Left lung (tissue), 14 donors: ENCODE results near the gene GPR75. TPM values are rescaled to one million over a fixed set of nuclear protein-coding genes. Genes with fewer than 3 reads are reported as not detected.

Experiments
- ATAC-seq: fragments of 200-7000 bp; cut with Tn5 transposase; one replicate; pipeline ENCODE4 v1.9.1; 2020; ENCODE audit warnings: moderate library complexity
- DNase-seq, 4 donors: peaks; one replicate each; pipeline ENCODE4 v3.0.0-alpha.2; 2013 to 2020
- H3K27ac ChIP-seq, 2 donors: fragments of 200-600 bp; sonication (generic) in 1 of 2; one replicate each; pipeline versions ENCODE4 v1.5.0 to v1.8.0; 2020 to 2021
- H3K27me3 ChIP-seq, 2 donors: fragments of 200-600 bp; sonication (generic) in 1 of 2; one replicate each; pipeline versions ENCODE4 v1.5.0 to v1.8.0; 2020 to 2021
- H3K36me3 ChIP-seq, 2 donors: fragments of 200-600 bp; sonication (generic) in 1 of 2; one replicate each; pipeline versions ENCODE4 v1.5.0 to v1.8.0; 2020 to 2021
- H3K4me1 ChIP-seq, 2 donors: fragments of 200-600 bp; one replicate each; pipeline ENCODE4 v1.8.0; 2021
- H3K4me3 ChIP-seq, 2 donors: fragments of 200-600 bp; sonication (generic) in 1 of 2; one replicate each; pipeline versions ENCODE4 v1.5.0 to v1.8.0; 2020 to 2021; ENCODE audit warnings: mild to moderate bottlenecking in 1 of 2
- H3K9me3 ChIP-seq, 2 donors: fragments of 200-600 bp; sonication (generic) in 1 of 2; one replicate each; pipeline versions ENCODE4 v1.5.0 to v1.8.0; 2020 to 2021
- CTCF ChIP-seq, 2 donors: fragments of 200-600 bp; sonication (generic) in 1 of 2; IDR thresholded peaks; one replicate each; pipeline versions ENCODE4 v1.5.0 to v1.8.0; 2021; ENCODE audit warnings: antibody characterized with exemption in 2 of 2
- intact Hi-C, 2 donors: fragments of 100-400 bp; cut with DNase I; formaldehyde crosslinking; loops; one replicate each; pipeline versions ENCODE4 v1.11.2 to v1.14.2; 2022
- long read RNA-seq, 12 donors: library from polyadenylated mRNA in 2 of 12; unstranded in 2 of 12; transcript quantifications; one replicate each; pipeline ENCODE4 v2.0.0 and lab custom pipeline, GENCODE V29; 2019 to 2026
- polyA plus RNA-seq, 6 donors: library from polyadenylated mRNA; unstranded; fragments of 120-200 nt; gene quantifications; one replicate each; pipeline ENCODE4 v1.2.1, GENCODE V29; 2013; ENCODE audit not compliant: insufficient read length in 6 of 6
- total RNA-seq, 2 donors: library from RNA; stranded (reverse); fragmentation: NEBNext Ultra II Directional; extraction: Animal tissue kit (Norgen Biotek cat#: 25700); gene quantifications; one replicate each; pipeline ENCODE4 v1.2.1, GENCODE V29; 2021
- donor health status: DM: no; HTN: yes; CAD: no.
- donor health status: DM: no; HTN: no; CAD: no.

Gene GPR75
- 1 to 10 TPM; 1.3 to 3.0 TPM for total RNA-seq
- polyA plus RNA-seq: 1 to 10 TPM; 3.3 to 4.7 (median 4.2) TPM
- long read RNA-seq, donor 1, partial matches to known transcripts: 0 of 1 reads
- long read RNA-seq, donor 1, other reads (novel, unspliced or antisense): 0 of 1 reads
- long read RNA-seq, donor 2: 0 reads
- long read RNA-seq, donor 3, partial matches to known transcripts: 0 of 1 reads
- long read RNA-seq, donor 3, other reads (novel, unspliced or antisense): 0 of 1 reads
- long read RNA-seq, donor 4: 0 reads
- long read RNA-seq, donor 5: 0 reads
- long read RNA-seq, donor 6: 0 reads
- long read RNA-seq, donor 7: 0 reads
- long read RNA-seq, donor 8, partial matches to known transcripts: 0 of 1 reads
- long read RNA-seq, donor 8, other reads (novel, unspliced or antisense): 0 of 1 reads
- long read RNA-seq, donor 9: 0 reads
- long read RNA-seq, donor 10: 0 reads
- long read RNA-seq, donor 11, transcript GPR75-201 (2 exons, 2,115 nt): major isoform, 5 of 5 reads
- long read RNA-seq, donor 11, partial matches to known transcripts: 0 of 5 reads
- long read RNA-seq, donor 11, other reads (novel, unspliced or antisense): 0 of 5 reads
- long read RNA-seq, donor 12: 0 reads

GRCh38 chr2:53859206-53860181, at the start of gene GPR75:
Gene GPR75, minus strand, starts transcription at chr2:53859967. Its CDS starts 5,211 bp downstream, at chr2:53854756.
- intact Hi-C loops: no loop called here
- H3K4me3 ChIP-seq: peak within 1 kb of the TSS; percentile 6 to 33
- H3K9me3 ChIP-seq: no peaks in the 10 kb centered on the region
- peaks cover 0 to 29% of the 10 kb centered on the region in 2 donors for H3K36me3 ChIP-seq
- DNase-seq (peak in 3 of 4 donors; percentile 23 to 80 (median 57)), ATAC-seq (peak; percentile 93)
- no peak within 1 kb of the TSS for H3K27ac ChIP-seq
- no peaks in the 10 kb centered on the region for H3K27me3 ChIP-seq
- TF ChIP-seq CTCF (IDR thresholded peaks at IDR 0.05): no peak
- no peaks in the 10 kb centered on the region for H3K4me1 ChIP-seq

DNA sequence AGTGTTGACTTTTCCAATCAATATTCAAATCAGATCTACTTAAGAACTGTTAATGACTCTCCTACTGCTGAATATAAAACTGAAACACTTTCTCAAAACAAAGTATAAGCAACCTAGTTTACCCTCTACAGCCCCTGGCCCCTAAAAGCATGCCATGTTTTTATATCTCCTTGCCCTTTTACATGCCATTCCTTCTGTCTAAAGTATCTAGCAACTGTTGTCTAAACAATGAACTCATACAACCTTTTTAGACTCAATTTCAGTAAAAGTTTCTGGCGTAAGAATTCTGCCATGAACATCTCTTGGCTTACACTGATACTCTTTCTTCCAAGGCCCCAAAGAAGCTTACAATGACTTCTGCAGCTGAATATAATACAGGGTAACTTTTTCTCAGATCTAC, 47.8 kb upstream of the GPR75 start:
- peaks cover 4 to 74% of the 10 kb centered on the region in 2 donors for H3K36me3 ChIP-seq
- no peak for DNase-seq
- no peak overlapping the region for H3K27ac ChIP-seq
- no peaks in the 10 kb centered on the region for H3K4me1 ChIP-seq
- H3K4me3 ChIP-seq: no peak overlapping the region
- intact Hi-C loops: no loop called here
- H3K9me3 ChIP-seq: no peaks in the 10 kb centered on the region
- ATAC-seq: no peak
- no peak for TF ChIP-seq CTCF (IDR thresholded peaks at IDR 0.05)
- H3K27me3 ChIP-seq: no peaks in the 10 kb centered on the region

DNA sequence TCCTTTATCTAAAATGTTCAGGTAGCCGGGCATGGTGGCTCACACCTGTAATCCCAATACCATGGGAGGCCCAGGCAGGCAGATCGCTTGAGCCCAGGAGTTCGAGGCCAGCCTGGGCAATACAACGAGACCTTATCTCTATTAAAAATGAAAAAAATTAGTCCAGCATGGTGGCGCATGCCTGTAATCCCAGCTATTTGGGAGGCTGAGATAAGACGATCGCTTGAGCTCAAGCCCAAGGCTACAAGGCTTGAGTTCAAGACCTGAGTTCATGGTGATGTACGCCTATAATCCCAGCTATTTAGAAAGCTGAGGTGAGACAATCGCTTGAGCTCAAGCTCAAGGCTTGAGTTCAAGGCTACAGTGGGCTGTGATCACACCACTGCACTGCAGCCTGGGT, 45.6 kb upstream of the GPR75 start:
- no peaks in the 10 kb centered on the region for H3K9me3 ChIP-seq
- intact Hi-C loops: no loop called here
- H3K27ac ChIP-seq: no peak overlapping the region
- peaks cover 4 to 90% of the 10 kb centered on the region in 2 donors for H3K36me3 ChIP-seq
- ATAC-seq: no peak
- H3K27me3 ChIP-seq: no peaks in the 10 kb centered on the region
- H3K4me1 ChIP-seq: no peaks in the 10 kb centered on the region
- no peak for DNase-seq
- no peak overlapping the region for H3K4me3 ChIP-seq
- no peak for TF ChIP-seq CTCF (IDR thresholded peaks at IDR 0.05)

DNA sequence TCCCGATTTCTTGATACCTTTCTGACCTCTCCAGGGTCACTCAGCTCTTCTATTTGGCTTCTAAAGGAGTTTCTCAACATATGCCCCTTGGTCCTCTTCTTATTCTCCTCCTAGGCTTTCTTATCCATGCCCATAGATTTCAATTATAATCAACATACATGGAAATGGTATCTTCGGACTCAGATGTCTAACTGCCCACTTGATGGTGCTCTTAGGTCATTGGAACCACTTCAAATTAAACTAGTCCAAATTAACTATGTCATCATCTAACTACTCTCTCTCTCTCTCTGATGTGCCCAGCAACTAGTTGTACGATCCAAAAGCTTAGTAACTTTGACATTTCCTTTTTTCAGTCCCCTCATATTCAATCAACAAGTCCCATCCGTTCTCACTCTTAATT, 43.2 kb upstream of the GPR75 start:
- DNase-seq: no peak
- Histone ChIP-seq H3K9me3 (no peaks in the 10 kb centered on the region), H3K4me3 (no peak overlapping the region), H3K36me3 (peaks cover 4 to 99% of the 10 kb centered on the region in 2 donors), H3K4me1 (no peaks in the 10 kb centered on the region), H3K27me3 (no peaks in the 10 kb centered on the region), H3K27ac (no peak overlapping the region)
- ATAC-seq: no peak
- intact Hi-C loops: no loop called here
- TF ChIP-seq CTCF (IDR thresholded peaks at IDR 0.05): no peak
